Spleen (tissue), 7 donors: ENCODE measurements around the gene PLVAP.

Experiments
- POLR2A ChIP-seq, 3 donors: fragments of 450-650 bp; IDR thresholded peaks; one replicate each; pipeline ENCODE4 v1.5.1; 2017; ENCODE audit warnings: antibody characterized with exemption in 3 of 3, mild to moderate bottlenecking in 1 of 3
- POLR2AphosphoS5 ChIP-seq, 3 donors: sonication (generic); formaldehyde crosslinking; IDR thresholded peaks; one replicate each; pipeline ENCODE4 v1.5.1; 2017; ENCODE audit warnings: antibody characterized with exemption in 3 of 3
- TF ChIP-seq, protein P1 (sequence below), 11 experiments: fragments of 200-600 bp in 7 of 11; fragments of 450-650 bp in 4 of 11; sonication (generic) in 4 of 11; IDR thresholded peaks in 8 of 11; conservative IDR thresholded peaks in 3 of 11; 1 replicate in 7 of 11; 2 replicates in 4 of 11; pipeline versions ENCODE4 v1.4.0 to v1.8.0; 2016 to 2021; ENCODE audit warnings: antibody characterized with exemption in 11 of 11, inconsistent platforms in 4 of 11, mild to moderate bottlenecking in 1 of 11
- donor health status: DM: no; HTN: no; CAD: no; lungs with moderate emphysema.
- donor health status: DM: no; HTN: no; CAD: no.
- donor health status: DM: no; HTN: no; CAD: no.

DNA sequence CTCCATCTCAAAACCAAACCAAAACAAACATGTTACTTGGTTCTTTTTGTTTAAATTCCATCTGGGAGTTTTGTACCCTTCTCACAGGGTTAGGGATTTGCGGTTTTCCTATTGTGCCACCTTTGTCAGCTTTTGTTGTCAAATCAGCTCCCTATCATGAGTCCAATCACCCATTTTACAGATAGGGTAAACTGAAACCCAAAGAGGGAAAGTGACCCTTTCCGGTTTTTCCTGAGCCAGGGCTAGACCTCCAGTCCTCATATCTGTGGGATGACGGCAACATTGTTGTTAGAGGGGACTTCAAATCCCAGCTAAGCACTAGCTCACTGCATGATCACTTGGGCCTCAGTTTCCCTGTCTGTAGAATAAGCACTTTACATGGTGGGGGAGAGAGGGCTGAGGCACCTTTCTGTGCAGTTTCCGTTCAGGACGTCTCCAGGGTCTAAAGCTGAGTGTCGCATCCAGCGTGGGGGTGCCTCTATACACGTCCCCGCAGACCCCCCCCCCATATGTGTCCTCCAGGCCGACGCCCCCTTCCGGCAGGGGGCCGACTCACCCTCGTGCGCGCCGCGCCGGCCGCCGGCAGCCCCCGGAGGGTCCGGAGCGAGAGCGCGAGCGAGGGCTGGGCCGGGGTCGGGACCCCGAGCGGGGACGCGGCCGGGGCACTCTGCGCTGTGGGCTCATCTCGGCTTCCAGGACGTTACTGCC lies 13.0 kb upstream of the PLVAP start:
- TF ChIP-seq, protein P1, sequence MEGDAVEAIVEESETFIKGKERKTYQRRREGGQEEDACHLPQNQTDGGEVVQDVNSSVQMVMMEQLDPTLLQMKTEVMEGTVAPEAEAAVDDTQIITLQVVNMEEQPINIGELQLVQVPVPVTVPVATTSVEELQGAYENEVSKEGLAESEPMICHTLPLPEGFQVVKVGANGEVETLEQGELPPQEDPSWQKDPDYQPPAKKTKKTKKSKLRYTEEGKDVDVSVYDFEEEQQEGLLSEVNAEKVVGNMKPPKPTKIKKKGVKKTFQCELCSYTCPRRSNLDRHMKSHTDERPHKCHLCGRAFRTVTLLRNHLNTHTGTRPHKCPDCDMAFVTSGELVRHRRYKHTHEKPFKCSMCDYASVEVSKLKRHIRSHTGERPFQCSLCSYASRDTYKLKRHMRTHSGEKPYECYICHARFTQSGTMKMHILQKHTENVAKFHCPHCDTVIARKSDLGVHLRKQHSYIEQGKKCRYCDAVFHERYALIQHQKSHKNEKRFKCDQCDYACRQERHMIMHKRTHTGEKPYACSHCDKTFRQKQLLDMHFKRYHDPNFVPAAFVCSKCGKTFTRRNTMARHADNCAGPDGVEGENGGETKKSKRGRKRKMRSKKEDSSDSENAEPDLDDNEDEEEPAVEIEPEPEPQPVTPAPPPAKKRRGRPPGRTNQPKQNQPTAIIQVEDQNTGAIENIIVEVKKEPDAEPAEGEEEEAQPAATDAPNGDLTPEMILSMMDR (IDR thresholded peaks at IDR 0.05 in 8 of 11, conservative IDR thresholded peaks at IDR 0.05 in 3 of 11) = no peak
- TF ChIP-seq POLR2A (IDR thresholded peaks at IDR 0.05) = no peak
- no peak for TF ChIP-seq POLR2AphosphoS5 (IDR thresholded peaks at IDR 0.05)
